PC-9 (cell line): ENCODE measurements around the gene SGSM1. TPM values are rescaled to one million over a fixed set of nuclear protein-coding genes. Genes with fewer than 3 reads are reported as not detected.

Source experiments
- BruUV-seq: library from RNA; stranded (reverse); fragments of 400-500 nt; replicated peaks from 2 replicates; lab custom pipeline; 2021; lab: Mats Ljungman, UMichigan
- CTCF ChIA-PET: fragments of 300-600 bp; sonication (Branson Sonifier 250); formaldehyde crosslinking; loops from one replicate; lab custom pipeline; 2022; ENCODE audit warnings: antibody characterized with exemption; lab: Charles Lee
- POLR2A ChIA-PET: fragments of 300-600 bp; sonication (Branson Sonifier 250); formaldehyde crosslinking; loops from one replicate; lab custom pipeline; 2022; ENCODE audit warnings: antibody characterized with exemption; ENCODE audit not compliant: unreplicated experiment; lab: Charles Lee
- DNase-seq, 2 experiments: peaks; one replicate each; pipeline versions ENCODE4 v3.0.0 to v3.0.0-alpha.2; 2015 to 2022; ENCODE audit warnings: mixed read lengths in 1 of 2
- H2AFZ ChIP-seq: fragments of 200-600 bp; sonication (generic); 2 replicates; pipeline ENCODE4 v1.8.1; 2017; ENCODE audit warnings: antibody characterized with exemption
- H3F3A ChIP-seq: fragments of 200-600 bp; sonication (generic); 2 replicates; pipeline ENCODE4 v1.8.1; 2017; ENCODE audit warnings: antibody characterized with exemption, mild to moderate bottlenecking, low read depth; ENCODE audit not compliant: insufficient read depth
- H3K27ac ChIP-seq: fragments of 200-600 bp; sonication (generic); 2 replicates; pipeline ENCODE4 v1.6.1; 2016; ENCODE audit warnings: mixed run types
- H3K27me3 ChIP-seq: fragments of 200-600 bp; sonication (generic); 2 replicates; pipeline ENCODE4 v1.6.1; 2016; ENCODE audit warnings: low read depth, mixed run types; ENCODE audit not compliant: insufficient read depth
- H3K36me3 ChIP-seq: fragments of 200-600 bp; sonication (generic); 2 replicates; pipeline ENCODE4 v1.6.1; 2016; ENCODE audit warnings: low read depth, mixed run types
- H3K4me1 ChIP-seq: fragments of 200-600 bp; sonication (generic); replicated peaks from 2 replicates; pipeline ENCODE4 v1.6.1; 2016; ENCODE audit warnings: mixed run types; ENCODE audit not compliant: insufficient read depth
- H3K4me2 ChIP-seq: fragments of 200-600 bp; sonication (generic); 2 replicates; pipeline ENCODE4 v1.6.1; 2017; ENCODE audit warnings: mixed run types
- H3K4me3 ChIP-seq: fragments of 200-600 bp; sonication (generic); 2 replicates; pipeline ENCODE4 v1.6.1; 2016; ENCODE audit warnings: mixed run types
- H3K79me2 ChIP-seq: fragments of 200-600 bp; sonication (generic); 2 replicates; pipeline ENCODE4 v1.6.1; 2017; ENCODE audit warnings: low read depth, mixed run types
- H3K9me2 ChIP-seq: fragments of 200-600 bp; sonication (generic); 2 replicates; pipeline ENCODE4 v1.8.1; 2017; ENCODE audit warnings: mild to moderate bottlenecking; ENCODE audit not compliant: insufficient read depth
- H3K9me3 ChIP-seq: fragments of 200-600 bp; sonication (generic); 2 replicates; pipeline ENCODE4 v1.8.1; 2016; ENCODE audit warnings: low read depth; ENCODE audit not compliant: insufficient read depth
- H4K20me1 ChIP-seq: fragments of 200-600 bp; sonication (generic); 2 replicates; pipeline ENCODE4 v1.8.1; 2017; ENCODE audit not compliant: insufficient read depth
- CTCF ChIP-seq: fragments of 200-600 bp; sonication (generic); conservative IDR thresholded peaks from 2 replicates; pipeline ENCODE4 v1.6.1; 2017; ENCODE audit warnings: mixed run types, antibody characterized with exemption, mild to moderate bottlenecking, moderate library complexity
- EZH2 ChIP-seq: fragments of 200-600 bp; sonication (generic); IDR thresholded peaks from 2 replicates; pipeline ENCODE4 v1.8.0; 2017; ENCODE audit warnings: antibody characterized with exemption, low read depth
- intact Hi-C: fragments of 100-400 bp; cut with micrococcal nuclease; formaldehyde crosslinking; loops from one replicate; pipeline ENCODE4 v1.10.0; 2022; ENCODE audit not compliant: unreplicated experiment
- total RNA-seq: library from RNA; stranded (reverse); gene quantifications from 2 replicates; pipeline ENCODE4 v1.2.3, GENCODE V29; 2021

The SGSM1 gene
- total RNA-seq, 1 experiment from 2014 or later: 0.48 TPM

GRCh38 chr22:24810043-24810749 lies 4.2 kb downstream of the SGSM1 start:
- Histone ChIP-seq H3K27me3 (peaks cover 37% of the 10 kb centered on the region), H3K36me3 (no peaks in the 10 kb centered on the region), H3K4me2 (no peak overlapping the region), H3K4me1 (no peaks in the 10 kb centered on the region), H3K9me2 (no peaks in the 10 kb centered on the region), H3K79me2 (no peaks in the 10 kb centered on the region), H3K4me3 (no peak overlapping the region), H3F3A (no peaks in the 10 kb centered on the region), H3K9me3 (no peaks in the 10 kb centered on the region), H2AFZ (no peak overlapping the region), H3K27ac (no peak overlapping the region), H4K20me1 (no peaks in the 10 kb centered on the region)
- ChIA-PET POLR2A (no interaction called here), CTCF (no interaction called here)
- intact Hi-C loops: no loop called here
- TF ChIP-seq EZH2 (no peak), CTCF (no peak)
- BruUV-seq: no TSS peak
- DNase-seq: no peak

GRCh38 chr22:24812950-24813775 lies 7.2 kb downstream of the SGSM1 start:
- DNase-seq: no peak
- CTCF ChIA-PET: no interaction called here
- no peaks in the 10 kb centered on the region for H4K20me1 ChIP-seq
- POLR2A ChIA-PET: no interaction called here
- no peak overlapping the region for H2AFZ ChIP-seq
- no peaks in the 10 kb centered on the region for H3K79me2 ChIP-seq
- no peak overlapping the region for H3K4me2 ChIP-seq
- H3F3A ChIP-seq: no peaks in the 10 kb centered on the region
- H3K9me3 ChIP-seq: no peaks in the 10 kb centered on the region
- H3K27me3 ChIP-seq: peaks cover 25% of the 10 kb centered on the region
- BruUV-seq: no TSS peak
- no peak overlapping the region for H3K27ac ChIP-seq
- intact Hi-C loops: no loop called here
- no peaks in the 10 kb centered on the region for H3K36me3 ChIP-seq
- no peak for TF ChIP-seq EZH2
- TF ChIP-seq CTCF: no peak
- no peak overlapping the region for H3K4me3 ChIP-seq
- no peaks in the 10 kb centered on the region for H3K9me2 ChIP-seq
- no peaks in the 10 kb centered on the region for H3K4me1 ChIP-seq

- no TSS peak for BruUV-seq
- Histone ChIP-seq H3K79me2 (no peaks in the 10 kb centered on the region), H4K20me1 (no peaks in the 10 kb centered on the region), H3K27me3 (peaks cover 19% of the 10 kb centered on the region), H3K4me3 (no peak overlapping the region), H3K9me2 (no peaks in the 10 kb centered on the region), H3K9me3 (no peaks in the 10 kb centered on the region), H3K27ac (no peak overlapping the region), H3K4me2 (no peak overlapping the region), H3F3A (no peaks in the 10 kb centered on the region), H3K36me3 (no peaks in the 10 kb centered on the region), H2AFZ (no peak overlapping the region), H3K4me1 (no peaks in the 10 kb centered on the region)
- intact Hi-C loops: no loop called here
- CTCF ChIA-PET: no interaction called here
- DNase-seq: no peak
- TF ChIP-seq CTCF (no peak), EZH2 (no peak)
- POLR2A ChIA-PET: no interaction called here
These were observed 8.1 kb downstream of the SGSM1 start for GRCh38 chr22:24813861-24814770.
